Left kidney (tissue), 2 donors: ENCODE results near the gene ALK. TPM values are rescaled to one million over a fixed set of nuclear protein-coding genes. Genes with fewer than 3 reads are reported as not detected.

Experiments used
- DNase-seq: peaks from one replicate; pipeline ENCODE4 v3.0.0-alpha.2; 2013
- polyA plus RNA-seq: library from polyadenylated mRNA; unstranded; fragments of 120-200 nt; gene quantifications from one replicate; pipeline ENCODE4 v1.2.1, GENCODE V29; 2013; ENCODE audit not compliant: insufficient read length

ALK gene
- polyA plus RNA-seq, 1 donor: 0.55 TPM

- no peak for DNase-seq
Measured at GRCh38 chr2:29487967-29488555, 433.3 kb downstream of the ALK start.

GRCh38 chr2:29485631-29486030 lies 435.8 kb downstream of the ALK start:
- DNase-seq: no peak

- DNase-seq: no peak
Measured at GRCh38 chr2:29485117-29485516, 436.3 kb downstream of the ALK start.

GRCh38 chr2:29482867-29483266 lies 438.5 kb downstream of the ALK start:
- no peak for DNase-seq

GRCh38 chr2:29482348-29482747 lies 439.0 kb downstream of the ALK start:
- DNase-seq: no peak

GRCh38 chr2:29481313-29481712 lies 440.1 kb downstream of the ALK start:
- no peak for DNase-seq

GRCh38 chr2:29480426-29480825 lies 441.0 kb downstream of the ALK start:
- DNase-seq: no peak

- no peak for DNase-seq
Measured at GRCh38 chr2:29479401-29479800, 442.0 kb downstream of the ALK start.

- DNase-seq: no peak
Measured at GRCh38 chr2:29478641-29479040, 442.7 kb downstream of the ALK start.

- no peak for DNase-seq
Measured at GRCh38 chr2:29477186-29477585, 444.2 kb downstream of the ALK start.

GRCh38 chr2:29475499-29475898 lies 445.9 kb downstream of the ALK start:
- DNase-seq: no peak

- DNase-seq: no peak
Measured at GRCh38 chr2:29469961-29470360, 451.4 kb downstream of the ALK start.

GRCh38 chr2:29469516-29469915 lies 451.9 kb downstream of the ALK start:
- DNase-seq: no peak

GRCh38 chr2:29463181-29463900 lies 458.0 kb downstream of the ALK start:
- no peak for DNase-seq

GRCh38 chr2:29462293-29462692 lies 459.1 kb downstream of the ALK start:
- no peak for DNase-seq

GRCh38 chr2:29460190-29460589 lies 461.2 kb downstream of the ALK start:
- DNase-seq: no peak

GRCh38 chr2:29459445-29460179 lies 461.8 kb downstream of the ALK start:
- no peak for DNase-seq

GRCh38 chr2:29456429-29456828 lies 465.0 kb downstream of the ALK start:
- DNase-seq: no peak

- no peak for DNase-seq
Measured at GRCh38 chr2:29455200-29455860, 466.1 kb downstream of the ALK start.

GRCh38 chr2:29452036-29452435 lies 469.4 kb downstream of the ALK start:
- DNase-seq: no peak

- no peak for DNase-seq
Measured at GRCh38 chr2:29450596-29451222, 470.7 kb downstream of the ALK start.

GRCh38 chr2:29449499-29449898 lies 471.9 kb downstream of the ALK start:
- no peak for DNase-seq
